GM12878 (cell line): ENCODE measurements around the gene ARVCF. TPM values are rescaled to one million over a fixed set of nuclear protein-coding genes. Genes with fewer than 3 reads are reported as not detected.

Experiments used
- ATAC-seq: fragments of 200-7000 bp; cut with Tn5 transposase; 3 replicates; pipeline ENCODE4 v1.9.1; 2020; ENCODE audit warnings: mild to moderate bottlenecking, moderate library complexity
- BruUV-seq: library from RNA; stranded (reverse); fragments of 400-500 nt; replicated peaks from 2 replicates; lab custom pipeline; 2021; lab: Mats Ljungman, UMichigan
- CTCF ChIA-PET: fragments of 300-600 bp; sonication (Branson Sonifier 250); formaldehyde crosslinking; extraction: SDS; loops from one replicate; lab custom pipeline; 2021; ENCODE audit warnings: inconsistent platforms; lab: Yijun Ruan, JAX
- POLR2A ChIA-PET: fragments of 350-600 bp; formaldehyde crosslinking; extraction: SDS; loops from one replicate; lab custom pipeline; 2021; ENCODE audit warnings: inconsistent platforms; lab: Charles Lee
- RAD21 ChIA-PET: fragments of 300-600 bp; sonication (Branson Sonifier 250); formaldehyde crosslinking; loops from one replicate; lab custom pipeline; 2023; ENCODE audit warnings: antibody characterized with exemption; ENCODE audit not compliant: unreplicated experiment; lab: Charles Lee
- SMC1A ChIA-PET: fragments of 300-600 bp; sonication (Branson Sonifier 250); formaldehyde crosslinking; loops from one replicate; lab custom pipeline; 2023; ENCODE audit not compliant: unreplicated experiment, uncharacterized antibody; lab: Charles Lee
- DNase-seq: peaks from one replicate; pipeline ENCODE4 v3.0.0-alpha.2; 2011; ENCODE audit warnings: low read depth, low spot score
- FAIRE-seq: peaks from 3 replicates; lab custom pipeline; 2011; peaks lifted over from hg19 to GRCh38; lab: Jason Lieb, UNC
- H2AFZ ChIP-seq: 2 replicates; pipeline ENCODE4 v1.6.0; 2011; ENCODE audit warnings: low read depth, low read length, control low read depth; ENCODE audit not compliant: control insufficient read depth
- H3K27ac ChIP-seq: 2 replicates; pipeline ENCODE4 v1.5.1; 2011; ENCODE audit warnings: control low read depth; ENCODE audit not compliant: control insufficient read depth, insufficient read depth
- H3K27me3 ChIP-seq, 2 experiments: replicated peaks in 1 of 2; 2 replicates each; pipeline versions ENCODE4 v1.6.0 to v1.6.1; 2011; ENCODE audit warnings: low read length in 1 of 2; ENCODE audit not compliant: control insufficient read depth in 2 of 2, insufficient read depth in 2 of 2
- H3K36me3 ChIP-seq, 2 experiments: 2 replicates each; pipeline ENCODE4 v1.5.1; 2011; ENCODE audit warnings: low read length in 1 of 2; ENCODE audit not compliant: control insufficient read depth in 2 of 2, insufficient read depth in 2 of 2
- H3K4me1 ChIP-seq: 2 replicates; pipeline ENCODE4 v1.6.1; 2011; ENCODE audit warnings: mild to moderate bottlenecking, low read length, moderate library complexity, mixed read lengths; ENCODE audit not compliant: control insufficient read depth, insufficient read depth
- H3K4me2 ChIP-seq: 2 replicates; pipeline ENCODE4 v1.6.0; 2011; ENCODE audit warnings: control low read depth; ENCODE audit not compliant: control insufficient read depth, insufficient read depth
- H3K4me3 ChIP-seq: fragments of 200-600 bp; sonication (generic); 2 replicates; pipeline ENCODE4 v1.5.1; 2016
- H3K79me2 ChIP-seq: 2 replicates; pipeline ENCODE4 v1.6.0; 2011; ENCODE audit warnings: low read length; ENCODE audit not compliant: control insufficient read depth, insufficient read depth
- H3K9ac ChIP-seq: 2 replicates; pipeline ENCODE4 v1.8.0; 2011; ENCODE audit warnings: low read length, control low read depth, mixed read lengths; ENCODE audit not compliant: control insufficient read depth, insufficient read depth
- H3K9me3 ChIP-seq: replicated peaks from 3 replicates; pipeline ENCODE4 v1.5.1; 2011; ENCODE audit warnings: mild to moderate bottlenecking, low read length; ENCODE audit not compliant: control insufficient read depth, insufficient read depth
- H4K20me1 ChIP-seq: 2 replicates; pipeline ENCODE4 v1.6.0; 2011; ENCODE audit not compliant: control insufficient read depth, insufficient read depth
- ATF3 ChIP-seq: IDR thresholded peaks from 2 replicates; pipeline ENCODE4 v1.6.1; 2011; ENCODE audit warnings: low read depth, mild to moderate bottlenecking, low read length, moderate library complexity, borderline replicate concordance; ENCODE audit errors: extremely low read depth
- BCL3 ChIP-seq: IDR thresholded peaks from 2 replicates; pipeline ENCODE4 v1.6.1; 2011; ENCODE audit warnings: borderline replicate concordance, low read depth, mild to moderate bottlenecking, moderate library complexity, low read length; ENCODE audit not compliant: insufficient read depth, poor library complexity, severe bottlenecking
- DPF2 ChIP-seq: fragments of 450-650 bp; IDR thresholded peaks from 2 replicates; pipeline ENCODE4 v1.6.1; 2017; ENCODE audit warnings: mild to moderate bottlenecking
- ETV6 ChIP-seq, 2 experiments: fragments of 450-650 bp in 1 of 2; IDR thresholded peaks in 1 of 2; conservative IDR thresholded peaks in 1 of 2; 2 replicates each; pipeline ENCODE4 v1.6.1; 2014; ENCODE audit warnings: antibody characterized with exemption in 1 of 2, borderline replicate concordance in 1 of 2, low read depth in 1 of 2, mild to moderate bottlenecking in 1 of 2, moderate library complexity in 1 of 2
- IRF3 ChIP-seq: fragments of 450-650 bp; IDR thresholded peaks from 2 replicates; pipeline ENCODE4 v1.6.1; 2014; ENCODE audit warnings: mild to moderate bottlenecking
- JUND ChIP-seq: IDR thresholded peaks from 2 replicates; pipeline ENCODE4 v1.6.1; 2012; ENCODE audit warnings: low read depth, mild to moderate bottlenecking, low read length, improper control_type of control experiment, moderate library complexity
- NFXL1 ChIP-seq: fragments of 450-650 bp; IDR thresholded peaks from 2 replicates; pipeline ENCODE4 v1.6.1; 2017; ENCODE audit warnings: antibody characterized with exemption, mild to moderate bottlenecking, borderline replicate concordance
- SP1 ChIP-seq: IDR thresholded peaks from one replicate; pipeline ENCODE4 v1.6.1; 2011; ENCODE audit warnings: low read depth, low read length
- SPI1 ChIP-seq: IDR thresholded peaks from 2 replicates; pipeline ENCODE4 v1.6.1; 2011; ENCODE audit warnings: low read depth, mild to moderate bottlenecking, low read length, moderate library complexity, borderline replicate concordance; ENCODE audit not compliant: insufficient read depth
- TBL1XR1 ChIP-seq: IDR thresholded peaks from 2 replicates; pipeline ENCODE4 v1.6.1; 2012; ENCODE audit warnings: low read depth, low read length, improper control_type of control experiment
- TCF12 ChIP-seq: IDR thresholded peaks from 2 replicates; pipeline ENCODE4 v1.6.1; 2011; ENCODE audit warnings: low read depth, mild to moderate bottlenecking, low read length
- ZSCAN29 ChIP-seq: fragments of 450-650 bp; IDR thresholded peaks from 2 replicates; pipeline ENCODE4 v1.6.1; 2017; ENCODE audit warnings: mild to moderate bottlenecking, moderate library complexity
- WGBS: methylation state at CpG from one replicate; pipeline ENCODE4 v1.1.6; 2016; ENCODE audit warnings: low lambda C conversion rate; ENCODE audit not compliant: insufficient replicate concordance, insufficient coverage; ENCODE audit errors: missing lambda C conversion rate; 5-methylcytosine and 5-hydroxymethylcytosine counted together
- in situ Hi-C: fragments of 300-500 bp; cut with MboI; formaldehyde crosslinking; loops from 9 replicates; pipeline ENCODE4 v1.14.3; 2018; ENCODE audit warnings: mixed read lengths
- intact Hi-C: fragments of 100-400 bp; cut with micrococcal nuclease; formaldehyde crosslinking; loops from one replicate; pipeline ENCODE4 v1.14.2; 2022; ENCODE audit not compliant: unreplicated experiment
- polyA plus RNA-seq, 11 experiments: library from polyadenylated mRNA; depleted of rRNA in 4 of 11; unstranded in 6 of 11; stranded (reverse) in 5 of 11; fragments of >200 nt; fragmentation: Nextera tagmentation in 4 of 11; fragmentation: Illumina TruSeq in 1 of 11; extraction: Ambion mirVana in 4 of 11; extraction: Trizol in 1 of 11; gene quantifications; 1 replicate in 1 of 11; 2 replicates in 10 of 11; pipeline versions ENCODE4 v1.2.1 to v1.2.3, GENCODE V29; 2011 to 2016; ENCODE audit warnings: inconsistent platforms in 2 of 11, missing spikeins in 2 of 11, low read depth in 1 of 11
- total RNA-seq, 4 experiments: library from RNA; depleted of rRNA in 3 of 4; stranded (reverse); fragments of >200 nt in 3 of 4; fragmentation: Illumina TruSeq in 1 of 4; extraction: Trizol in 1 of 4; gene quantifications; 2 replicates each; pipeline versions ENCODE4 v1.2.1 to v1.2.3, GENCODE V29; 2013 to 2021
- TF ChIP-seq, protein P1 (sequence below): fragments of 450-650 bp; IDR thresholded peaks from 2 replicates; pipeline ENCODE4 v1.6.1; 2017; ENCODE audit warnings: mild to moderate bottlenecking, moderate library complexity
- TF ChIP-seq, protein P2 (sequence below): fragments of 450-650 bp; IDR thresholded peaks from 2 replicates; pipeline ENCODE4 v1.6.1; 2016; ENCODE audit warnings: mild to moderate bottlenecking

ARVCF gene
- total and polyA plus RNA-seq, 10 of the 15 experiments (the other 5 are each of a cell fraction or from before 2014, with no cell fraction given) = 0.13 to 1.9 (median 1.0) TPM; not detected in 2

DNA sequence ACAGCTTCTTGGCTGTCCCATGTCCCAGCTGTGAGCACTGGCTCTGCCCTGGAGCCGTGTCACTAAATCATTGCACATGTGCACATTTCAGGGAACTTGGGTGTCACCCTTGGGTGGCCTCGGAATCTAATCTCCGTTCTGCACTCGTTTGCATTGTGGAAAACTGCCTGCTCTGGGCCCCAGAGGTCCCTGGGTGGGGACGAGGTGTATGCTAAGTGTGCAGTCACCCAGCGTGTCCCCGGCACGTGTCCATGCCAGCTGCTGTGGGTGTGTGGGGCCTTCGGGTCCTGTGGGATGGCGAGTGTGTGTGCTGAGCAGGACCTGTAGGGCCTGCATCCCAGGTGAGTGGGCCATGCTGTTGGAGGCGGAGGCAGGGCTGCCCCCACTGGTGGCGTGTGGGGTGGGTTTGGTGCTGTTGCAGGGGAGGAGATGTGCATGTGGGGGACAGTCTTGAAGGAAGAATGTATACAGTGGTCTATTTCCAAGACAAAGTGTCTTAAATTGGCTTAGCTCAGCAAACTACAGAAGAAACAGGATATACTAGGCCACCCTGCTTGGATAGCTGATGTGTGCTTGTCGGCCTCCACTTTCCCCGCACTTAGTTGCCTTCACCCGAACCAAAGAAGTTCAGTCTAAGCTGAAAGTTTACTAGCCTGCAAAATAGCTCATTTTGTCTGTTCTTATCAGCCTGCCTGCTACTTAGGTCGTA is 18.9 kb upstream of the ARVCF start:
- DNase-seq = no peak
- BruUV-seq = no TSS peak
- Histone ChIP-seq H3K79me2 (no peaks in the 10 kb centered on the region), H3K4me1 (peaks cover 45% of the 10 kb centered on the region), H3K9ac (no peak overlapping the region), H4K20me1 (no peaks in the 10 kb centered on the region), H2AFZ (no peak overlapping the region), H3K27ac (no peak overlapping the region), H3K36me3 (peaks cover 0 to 3% of the 10 kb centered on the region in 2 experiments; a peak in 2 of 4 replicates), H3K4me3 (no peak overlapping the region), H3K9me3 (peaks cover 6% of the 10 kb centered on the region; the same call in 2 of the 3 replicates), H3K4me2 (peak overlapping the region; percentile 5), H3K27me3 (no peaks in the 10 kb centered on the region)
- ChIA-PET CTCF (interaction anchor here (1.5 kb wide), 1 partner anchor 421 kb away, joined by 3 read pairs; no protein-coding TSS in a partner anchor), SMC1A (interaction anchor here (0.7 kb wide), 1 partner anchor 524 kb away, joined by 3 read pairs; no protein-coding TSS in a partner anchor), POLR2A (no interaction called here), RAD21 (no interaction called here)
- no peak for FAIRE-seq
- intact Hi-C loops = no loop called here
- in situ Hi-C loops = no loop called here
- WGBS = 49% methylated on average over 16 of the region's 16 CpGs
- ATAC-seq = no peak
- TF ChIP-seq SP1 (no peak), IRF3 (no peak), ATF3 (no peak), ETV6 (conservative IDR thresholded peaks at IDR 0.05 in 1 of 2, IDR thresholded peaks at IDR 0.05 in 1 of 2; ENCODE audit: borderline replicate concordance in 1 of 2, low read depth in 1 of 2) (no peak), ZSCAN29 (no peak), TCF12 (no peak), NFXL1 (no peak), SPI1 (no peak), BCL3 (no peak), DPF2 (no peak), TBL1XR1 (no peak), JUND (no peak)
- TF ChIP-seq, protein P1, sequence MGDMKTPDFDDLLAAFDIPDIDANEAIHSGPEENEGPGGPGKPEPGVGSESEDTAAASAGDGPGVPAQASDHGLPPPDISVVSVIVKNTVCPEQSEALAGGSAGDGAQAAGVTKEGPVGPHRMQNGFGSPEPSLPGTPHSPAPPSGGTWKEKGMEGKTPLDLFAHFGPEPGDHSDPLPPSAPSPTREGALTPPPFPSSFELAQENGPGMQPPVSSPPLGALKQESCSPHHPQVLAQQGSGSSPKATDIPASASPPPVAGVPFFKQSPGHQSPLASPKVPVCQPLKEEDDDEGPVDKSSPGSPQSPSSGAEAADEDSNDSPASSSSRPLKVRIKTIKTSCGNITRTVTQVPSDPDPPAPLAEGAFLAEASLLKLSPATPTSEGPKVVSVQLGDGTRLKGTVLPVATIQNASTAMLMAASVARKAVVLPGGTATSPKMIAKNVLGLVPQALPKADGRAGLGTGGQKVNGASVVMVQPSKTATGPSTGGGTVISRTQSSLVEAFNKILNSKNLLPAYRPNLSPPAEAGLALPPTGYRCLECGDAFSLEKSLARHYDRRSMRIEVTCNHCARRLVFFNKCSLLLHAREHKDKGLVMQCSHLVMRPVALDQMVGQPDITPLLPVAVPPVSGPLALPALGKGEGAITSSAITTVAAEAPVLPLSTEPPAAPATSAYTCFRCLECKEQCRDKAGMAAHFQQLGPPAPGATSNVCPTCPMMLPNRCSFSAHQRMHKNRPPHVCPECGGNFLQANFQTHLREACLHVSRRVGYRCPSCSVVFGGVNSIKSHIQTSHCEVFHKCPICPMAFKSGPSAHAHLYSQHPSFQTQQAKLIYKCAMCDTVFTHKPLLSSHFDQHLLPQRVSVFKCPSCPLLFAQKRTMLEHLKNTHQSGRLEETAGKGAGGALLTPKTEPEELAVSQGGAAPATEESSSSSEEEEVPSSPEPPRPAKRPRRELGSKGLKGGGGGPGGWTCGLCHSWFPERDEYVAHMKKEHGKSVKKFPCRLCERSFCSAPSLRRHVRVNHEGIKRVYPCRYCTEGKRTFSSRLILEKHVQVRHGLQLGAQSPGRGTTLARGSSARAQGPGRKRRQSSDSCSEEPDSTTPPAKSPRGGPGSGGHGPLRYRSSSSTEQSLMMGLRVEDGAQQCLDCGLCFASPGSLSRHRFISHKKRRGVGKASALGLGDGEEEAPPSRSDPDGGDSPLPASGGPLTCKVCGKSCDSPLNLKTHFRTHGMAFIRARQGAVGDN = no peak
- TF ChIP-seq, protein P2, sequence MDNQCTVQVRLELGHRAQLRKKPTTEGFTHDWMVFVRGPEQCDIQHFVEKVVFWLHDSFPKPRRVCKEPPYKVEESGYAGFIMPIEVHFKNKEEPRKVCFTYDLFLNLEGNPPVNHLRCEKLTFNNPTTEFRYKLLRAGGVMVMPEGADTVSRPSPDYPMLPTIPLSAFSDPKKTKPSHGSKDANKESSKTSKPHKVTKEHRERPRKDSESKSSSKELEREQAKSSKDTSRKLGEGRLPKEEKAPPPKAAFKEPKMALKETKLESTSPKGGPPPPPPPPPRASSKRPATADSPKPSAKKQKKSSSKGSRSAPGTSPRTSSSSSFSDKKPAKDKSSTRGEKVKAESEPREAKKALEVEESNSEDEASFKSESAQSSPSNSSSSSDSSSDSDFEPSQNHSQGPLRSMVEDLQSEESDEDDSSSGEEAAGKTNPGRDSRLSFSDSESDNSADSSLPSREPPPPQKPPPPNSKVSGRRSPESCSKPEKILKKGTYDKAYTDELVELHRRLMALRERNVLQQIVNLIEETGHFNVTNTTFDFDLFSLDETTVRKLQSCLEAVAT = no peak
